UCSD-AML1 (cell line): Measurements from ENCODE around the gene MFAP2.

Source experiments
- DNase-seq: peaks from one replicate; lab custom pipeline; 2025; ENCODE audit not compliant: unreplicated experiment; lab: John Stamatoyannopoulos, UW

The MFAP2 gene, protein sequence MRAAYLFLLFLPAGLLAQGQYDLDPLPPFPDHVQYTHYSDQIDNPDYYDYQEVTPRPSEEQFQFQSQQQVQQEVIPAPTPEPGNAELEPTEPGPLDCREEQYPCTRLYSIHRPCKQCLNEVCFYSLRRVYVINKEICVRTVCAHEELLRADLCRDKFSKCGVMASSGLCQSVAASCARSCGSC

DNA sequence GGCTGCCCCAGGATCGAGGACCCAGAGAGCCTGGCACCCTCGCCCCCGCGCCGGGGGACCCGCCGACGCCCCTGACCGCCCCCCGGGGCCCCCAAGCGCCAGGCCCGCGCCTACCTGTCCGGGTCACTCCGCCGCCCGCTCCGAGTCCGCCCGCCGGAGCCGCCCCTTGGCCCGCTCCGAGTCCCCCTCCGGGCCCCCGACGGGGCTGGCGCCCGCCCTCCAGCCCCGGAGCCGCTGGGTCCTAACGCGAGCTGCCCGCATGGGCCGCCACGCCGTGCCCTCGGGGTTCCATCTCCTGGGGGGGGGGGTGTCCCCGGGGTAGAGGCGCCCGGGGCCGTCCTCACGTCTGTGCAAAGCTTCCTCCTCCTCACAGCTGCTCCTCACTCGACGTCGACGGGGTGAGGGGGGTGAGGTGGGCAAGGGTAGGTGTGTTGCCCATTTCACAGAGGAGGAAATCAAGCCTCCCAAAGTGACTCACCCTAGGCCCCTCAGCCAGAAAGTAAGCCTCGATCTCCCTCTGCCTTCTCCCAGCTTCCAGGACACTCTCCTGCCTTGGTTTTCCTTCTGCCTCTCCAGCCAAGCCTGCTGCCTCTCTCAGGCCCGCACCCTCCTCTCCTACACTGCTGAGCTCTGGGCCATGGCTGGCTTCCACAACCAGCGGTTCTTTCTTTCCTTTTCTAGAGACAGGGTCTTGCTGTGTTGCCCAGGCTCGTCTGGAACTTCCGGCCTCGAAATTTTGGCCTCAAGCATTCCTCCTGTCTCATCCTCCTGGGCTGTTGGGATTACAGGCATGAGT, at the start of gene MFAP2:
MFAP2 (minus strand) TSS at position 148 of the 796 bp plus-strand sequence. CDS start 2,347 bp downstream, outside the sequence.
- no peak for DNase-seq

DNA sequence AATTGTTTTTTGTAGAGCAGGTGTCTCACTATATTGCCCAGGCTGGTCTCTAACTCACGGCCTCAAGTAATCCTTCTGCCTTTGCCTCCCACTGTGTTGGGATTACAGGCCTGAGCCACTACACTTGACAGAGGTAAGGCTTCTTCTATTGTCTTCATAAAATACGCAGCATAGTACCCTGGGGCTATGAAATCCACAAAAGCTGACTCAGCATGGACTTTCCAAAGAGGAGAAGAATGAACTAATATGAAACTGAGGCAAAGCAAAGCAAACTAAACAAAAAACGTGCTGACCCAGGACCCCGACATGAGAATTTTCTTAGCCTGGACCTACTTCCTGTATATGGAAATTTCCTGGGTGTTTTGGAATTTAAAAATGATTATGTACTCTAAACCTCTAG, 49.8 kb upstream of the MFAP2 start:
- DNase-seq, result no peak

DNA sequence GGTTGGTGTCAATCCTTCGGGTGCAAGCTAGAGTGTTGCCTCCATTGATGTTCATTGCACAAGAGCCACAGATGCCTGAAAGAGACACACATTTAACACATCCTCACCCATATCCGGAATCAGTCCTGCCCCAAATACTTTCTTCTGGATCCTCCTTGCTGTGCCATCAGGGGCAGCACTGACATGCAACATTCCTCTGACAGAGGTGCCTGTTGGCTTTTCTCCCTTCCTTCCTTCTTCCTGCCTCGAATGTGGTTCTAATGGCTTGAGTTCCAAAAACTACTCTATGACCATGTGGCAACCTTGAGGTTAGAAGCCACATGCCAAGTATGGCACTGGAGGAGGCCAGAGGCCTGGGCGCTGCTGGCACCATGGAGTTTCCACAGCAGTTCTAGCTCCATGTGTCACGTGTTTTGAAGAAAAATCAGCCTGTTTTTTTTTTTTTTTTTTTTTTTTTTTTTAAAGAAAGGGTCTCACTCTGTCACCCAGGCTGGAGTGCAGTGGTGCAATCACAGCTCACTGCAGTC, 48.3 kb upstream of the MFAP2 start:
- DNase-seq, result no peak

DNA sequence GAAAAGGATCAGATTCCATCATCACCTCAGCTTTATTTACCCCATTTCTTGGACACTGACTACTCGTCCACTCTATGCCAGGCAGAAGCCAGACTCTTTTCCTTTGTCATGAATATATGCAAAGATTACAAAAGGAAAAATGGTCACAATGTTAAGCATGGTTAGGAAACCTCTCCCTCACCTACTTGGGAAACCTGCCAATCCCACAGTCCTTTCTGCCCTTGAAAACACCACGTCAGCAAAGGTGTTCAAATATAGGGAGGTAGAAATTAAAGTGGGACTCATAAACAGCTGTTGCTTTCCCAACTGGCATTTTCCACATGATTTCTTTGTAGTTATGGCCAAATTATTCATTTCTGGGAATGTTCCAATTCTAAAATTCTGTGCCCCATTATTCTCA, 47.5 kb upstream of the MFAP2 start:
- DNase-seq, result no peak

DNA sequence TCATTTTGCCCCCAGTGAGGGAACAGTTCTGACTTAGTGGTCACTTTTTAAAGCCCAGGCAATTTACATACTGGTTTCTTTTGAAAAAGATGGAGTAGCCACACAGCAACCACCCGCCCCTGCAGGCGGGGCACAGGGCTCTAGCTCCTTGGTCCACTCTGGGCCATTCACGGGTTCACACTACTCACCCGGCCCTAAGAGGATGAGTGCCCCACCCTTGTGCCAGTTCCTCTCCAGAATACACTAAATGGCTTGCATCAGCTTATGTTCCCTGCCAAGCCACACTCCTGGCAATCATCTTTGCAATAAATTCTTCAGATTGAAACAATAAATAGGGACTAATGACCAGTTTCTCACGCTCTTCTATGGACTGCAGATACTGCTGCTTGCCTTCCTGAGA, 47.0 kb upstream of the MFAP2 start:
- DNase-seq, result no peak

DNA sequence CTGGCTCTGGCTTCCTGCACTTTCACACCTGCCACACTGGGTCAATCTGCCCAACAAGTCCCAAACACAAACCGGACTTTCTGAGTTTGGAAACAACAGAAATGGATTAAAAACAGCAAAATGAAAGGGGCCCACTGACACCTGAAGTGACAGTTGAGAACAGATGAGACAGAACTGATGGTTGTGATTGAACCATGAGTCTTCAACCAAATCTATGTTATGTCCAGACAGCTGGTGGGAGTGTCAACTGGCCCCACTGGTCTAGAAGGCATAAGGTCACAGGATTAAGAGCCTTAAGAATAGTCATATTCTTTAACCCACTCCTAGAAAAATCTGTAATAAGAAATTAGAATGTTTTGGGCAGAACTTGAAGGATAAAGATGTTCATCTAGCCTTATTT, 44.3 kb upstream of the MFAP2 start:
- no peak for DNase-seq

DNA sequence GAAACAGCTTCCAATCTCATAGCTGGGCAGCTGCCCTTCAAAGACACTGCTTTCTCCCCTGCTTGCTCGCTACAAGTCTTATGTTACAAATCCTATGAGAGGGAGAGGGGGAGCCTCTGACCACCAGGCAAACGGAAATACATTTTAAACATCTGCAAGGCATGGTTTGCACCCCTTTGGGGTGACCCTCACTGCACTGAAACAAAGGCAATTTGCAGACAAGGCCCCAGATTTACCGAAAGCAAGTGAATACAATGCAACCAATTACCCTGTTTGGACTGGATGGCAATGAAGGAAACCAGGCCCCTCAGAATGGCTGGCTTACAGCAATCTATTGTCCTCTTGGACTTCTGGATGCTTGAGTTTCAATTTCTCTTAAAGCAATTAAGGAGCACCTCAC, 43.2 kb upstream of the MFAP2 start:
- DNase-seq, result no peak

DNA sequence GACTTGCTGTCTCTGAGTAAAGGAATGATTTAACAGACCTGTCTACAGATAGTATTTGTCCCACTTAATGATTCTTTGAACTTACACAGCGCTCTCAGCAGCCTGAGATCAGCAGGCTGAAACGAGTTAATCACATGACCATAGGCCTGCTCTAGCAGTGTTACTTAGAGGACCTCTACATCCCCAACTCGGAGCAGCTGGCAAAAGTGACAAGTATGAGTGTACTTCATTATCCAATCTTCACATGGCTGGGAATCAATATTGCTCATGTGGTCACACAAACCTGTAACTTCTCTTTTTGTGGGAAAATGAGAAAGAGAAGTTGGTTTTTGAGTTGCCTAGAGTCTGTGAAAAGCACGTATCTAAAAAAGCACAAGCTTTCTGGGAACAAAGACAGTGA, 42.7 kb upstream of the MFAP2 start:
- DNase-seq, result no peak

DNA sequence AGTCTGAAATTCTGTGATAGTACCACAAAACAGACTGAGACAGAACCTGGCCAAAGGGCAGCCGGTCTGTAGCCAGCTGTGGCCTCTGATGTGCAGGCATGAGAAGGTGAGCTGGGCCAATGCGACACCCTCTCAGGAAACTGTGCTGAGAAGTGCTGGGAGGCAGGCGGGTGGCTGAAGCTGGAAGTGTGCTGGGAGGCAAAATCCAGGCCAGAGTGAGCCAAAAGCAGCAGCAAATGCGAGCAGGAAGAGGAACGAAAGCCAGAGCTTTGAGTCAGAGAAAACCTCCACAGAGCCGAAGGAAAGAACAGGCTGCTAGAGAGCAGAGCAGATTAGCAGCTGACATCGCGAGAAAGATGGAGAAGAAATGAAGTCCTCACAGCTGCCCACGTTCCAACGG, 41.5 kb upstream of the MFAP2 start:
- DNase-seq, result no peak

DNA sequence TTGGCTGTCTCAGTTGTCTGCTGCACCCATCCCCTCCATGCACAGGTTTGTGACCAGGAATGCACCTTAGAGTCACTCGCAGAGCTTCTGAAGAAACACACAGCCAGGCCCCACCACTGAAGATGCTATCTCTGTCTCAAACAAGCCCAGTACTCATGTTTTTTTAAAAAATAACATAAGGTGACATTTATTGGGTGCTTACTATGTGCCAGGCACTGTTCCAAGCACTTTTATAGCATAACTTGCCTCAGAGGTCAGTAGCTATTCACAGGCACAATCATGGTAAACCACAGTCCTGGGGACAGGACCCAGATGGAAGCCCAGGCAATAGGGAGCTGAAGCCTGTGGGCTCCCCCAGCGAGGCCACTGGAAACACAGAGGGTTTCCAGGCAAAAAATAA, 40.1 kb upstream of the MFAP2 start:
- DNase-seq, result no peak

DNA sequence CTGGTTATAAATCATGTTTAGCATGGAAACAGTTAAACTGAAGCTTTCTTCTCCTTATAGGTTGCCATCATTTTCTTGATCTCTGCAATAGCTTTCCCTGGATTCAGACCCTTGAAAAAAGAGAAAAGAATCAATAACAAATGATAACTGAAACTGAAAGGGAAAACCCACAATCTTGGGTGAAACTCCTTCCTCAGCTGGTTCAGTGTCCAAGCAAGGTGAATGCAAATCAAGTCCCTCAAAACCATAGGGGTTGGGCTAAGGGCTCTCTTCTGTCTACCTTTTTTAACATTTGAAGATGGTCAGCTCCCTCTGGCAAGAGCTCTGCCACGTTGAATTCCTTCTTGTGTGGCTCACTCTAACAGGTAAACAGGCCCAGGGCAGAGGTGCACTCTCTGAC, 38.4 kb upstream of the MFAP2 start:
- no peak for DNase-seq

DNA sequence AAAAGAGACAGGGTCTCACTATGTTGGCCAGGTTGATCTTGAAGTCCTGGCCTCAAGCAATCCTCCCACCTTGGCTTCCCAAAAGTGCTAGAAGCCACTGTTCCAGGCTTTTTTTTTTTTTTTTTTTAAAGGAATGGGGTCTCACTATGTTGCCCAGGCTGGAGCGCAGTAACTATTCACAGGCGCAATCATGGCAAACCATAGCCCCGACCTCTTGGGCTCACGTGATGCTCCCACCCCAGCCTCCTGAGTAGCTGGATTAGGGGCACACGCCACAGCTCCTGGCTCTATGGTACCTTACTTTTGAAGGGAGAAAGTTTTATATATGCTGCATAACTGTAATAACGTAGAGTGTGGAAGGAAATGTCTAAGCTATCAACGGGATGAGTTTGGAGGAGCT, 37.0 kb upstream of the MFAP2 start:
- no peak for DNase-seq

DNA sequence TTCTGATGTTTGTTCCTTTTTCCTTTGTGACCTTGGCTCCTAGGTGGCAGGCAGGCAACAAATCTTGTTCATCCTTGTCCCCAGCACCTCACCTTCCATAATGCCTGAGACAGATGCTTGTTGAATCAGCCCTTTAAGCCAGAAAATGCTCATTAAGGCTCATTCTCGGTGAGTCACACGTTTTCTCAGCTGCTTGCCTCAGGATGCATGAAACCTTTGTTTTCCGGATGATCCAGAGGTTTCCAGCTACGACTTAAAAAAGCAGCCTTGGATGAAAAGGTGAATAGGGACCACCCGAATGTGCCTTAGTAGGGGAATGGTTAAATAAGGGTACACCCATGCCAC, 35.9 kb upstream of the MFAP2 start:
- DNase-seq, result no peak

DNA sequence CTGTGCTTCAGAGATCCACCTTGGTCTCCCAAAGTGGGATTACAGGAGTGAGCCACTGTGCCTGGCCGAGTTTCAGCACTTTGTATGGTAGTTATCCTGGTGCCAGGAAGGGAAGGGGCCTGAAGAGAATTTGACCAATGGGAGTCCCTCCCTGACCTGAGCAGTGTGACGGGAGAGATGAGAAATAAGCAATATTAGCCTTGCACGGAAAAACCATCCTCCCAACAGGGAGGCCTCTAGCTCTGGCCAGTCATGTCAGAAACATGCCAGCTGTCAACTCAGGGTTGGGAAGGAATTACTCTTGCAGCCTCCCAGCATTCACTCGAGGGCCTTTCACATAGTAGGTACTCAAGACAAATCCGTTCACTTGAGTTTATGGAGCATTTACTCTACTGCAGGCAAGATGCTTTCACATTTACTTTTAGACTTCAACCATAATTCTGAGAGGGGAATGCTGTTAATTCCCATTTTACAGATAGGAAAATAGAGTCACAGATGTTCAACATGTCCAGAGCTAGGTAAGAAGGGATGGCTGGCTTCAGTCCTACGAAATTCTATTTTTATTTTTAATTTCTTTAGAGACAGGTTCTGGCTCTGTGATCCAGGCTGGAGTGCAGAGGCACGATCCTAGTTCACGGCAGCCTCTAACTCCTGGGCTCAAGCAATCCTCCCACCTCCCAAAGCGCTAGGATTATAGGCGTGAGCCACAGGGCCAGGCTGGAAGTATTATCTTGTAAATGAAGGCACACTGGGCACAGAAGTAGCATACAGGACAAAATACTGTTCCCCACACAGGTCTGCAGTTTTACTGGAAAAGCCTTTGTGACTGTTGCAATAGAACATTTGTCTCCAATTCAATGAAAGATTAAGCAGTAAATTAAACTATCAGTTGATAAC, 34.5 kb upstream of the MFAP2 start:
- DNase-seq, result no peak

DNA sequence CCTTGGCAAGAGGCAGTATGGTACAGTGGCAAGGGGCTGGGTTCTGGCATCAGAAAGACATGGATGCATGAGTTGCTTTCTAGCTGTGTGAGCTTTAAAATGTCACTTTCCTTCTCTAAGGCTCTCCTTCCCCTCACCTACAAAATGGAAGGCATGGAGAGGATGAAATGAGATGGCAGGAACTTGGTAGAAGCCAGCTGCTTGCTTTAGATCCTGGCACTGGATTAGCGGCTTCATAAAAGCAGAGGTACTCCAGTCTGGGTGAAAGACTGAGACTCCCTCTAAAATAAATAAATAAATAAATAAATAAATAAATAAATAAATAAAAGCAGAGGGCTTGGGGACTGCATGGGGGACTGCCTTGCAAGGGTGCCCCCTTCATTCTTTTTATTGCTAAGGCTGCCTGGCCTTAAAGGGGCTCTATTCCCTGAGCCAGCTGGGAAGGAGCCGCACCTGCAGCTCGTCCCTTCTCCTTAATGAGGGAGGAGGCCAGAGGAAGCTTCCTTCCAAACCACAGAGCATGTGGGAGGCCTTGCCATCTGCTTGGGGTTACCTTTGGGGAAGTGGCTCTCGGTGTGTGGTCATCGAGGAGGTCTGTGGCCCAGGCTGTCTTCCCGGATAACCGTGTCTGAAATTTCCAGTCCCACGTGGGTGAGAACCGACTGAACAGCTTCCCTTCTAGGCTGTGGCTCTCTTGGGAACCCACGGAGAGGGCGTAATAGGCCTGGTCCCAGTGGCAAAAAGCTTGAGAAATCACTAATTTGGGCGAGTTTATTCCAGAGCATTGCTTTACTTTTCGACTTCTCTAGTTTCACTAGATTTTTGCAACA, 33.3 kb upstream of the MFAP2 start:
- DNase-seq, result peak; percentile 83

DNA sequence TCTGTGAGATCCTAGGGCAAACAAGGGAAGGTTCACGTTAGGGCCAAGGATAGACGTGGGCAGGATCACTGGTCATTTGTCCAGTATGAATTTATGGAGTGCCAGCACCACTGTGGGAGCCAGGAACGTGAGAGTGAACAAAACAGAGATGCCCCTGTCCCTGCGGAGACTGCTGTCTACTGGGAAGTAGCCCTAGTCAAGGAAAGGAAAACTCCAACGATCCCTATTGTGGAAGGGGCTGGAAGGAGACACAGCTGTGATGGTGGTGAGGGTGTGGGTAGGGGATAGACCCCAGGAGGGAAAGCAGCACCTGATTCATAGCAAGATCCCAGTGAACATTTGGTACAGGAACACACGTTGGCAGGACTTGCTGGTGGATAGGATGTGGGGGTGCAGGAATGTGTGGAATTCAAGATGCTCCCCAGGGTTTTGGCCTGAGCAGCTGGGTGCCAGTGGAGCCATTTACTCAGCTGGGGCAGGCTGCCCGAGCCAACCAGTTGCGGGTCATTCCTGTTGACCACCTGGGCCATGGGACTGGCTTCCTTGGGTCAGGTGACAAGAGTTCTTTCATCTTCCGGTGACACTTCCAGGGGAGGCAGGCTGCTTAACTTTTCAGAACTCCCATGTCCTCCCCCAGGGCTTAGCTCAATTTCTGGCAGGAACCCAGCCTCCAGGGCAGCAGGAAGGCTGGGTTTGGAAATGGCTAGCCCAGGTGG, 32.5 kb upstream of the MFAP2 start:
- peak; percentile 29 for DNase-seq

DNA sequence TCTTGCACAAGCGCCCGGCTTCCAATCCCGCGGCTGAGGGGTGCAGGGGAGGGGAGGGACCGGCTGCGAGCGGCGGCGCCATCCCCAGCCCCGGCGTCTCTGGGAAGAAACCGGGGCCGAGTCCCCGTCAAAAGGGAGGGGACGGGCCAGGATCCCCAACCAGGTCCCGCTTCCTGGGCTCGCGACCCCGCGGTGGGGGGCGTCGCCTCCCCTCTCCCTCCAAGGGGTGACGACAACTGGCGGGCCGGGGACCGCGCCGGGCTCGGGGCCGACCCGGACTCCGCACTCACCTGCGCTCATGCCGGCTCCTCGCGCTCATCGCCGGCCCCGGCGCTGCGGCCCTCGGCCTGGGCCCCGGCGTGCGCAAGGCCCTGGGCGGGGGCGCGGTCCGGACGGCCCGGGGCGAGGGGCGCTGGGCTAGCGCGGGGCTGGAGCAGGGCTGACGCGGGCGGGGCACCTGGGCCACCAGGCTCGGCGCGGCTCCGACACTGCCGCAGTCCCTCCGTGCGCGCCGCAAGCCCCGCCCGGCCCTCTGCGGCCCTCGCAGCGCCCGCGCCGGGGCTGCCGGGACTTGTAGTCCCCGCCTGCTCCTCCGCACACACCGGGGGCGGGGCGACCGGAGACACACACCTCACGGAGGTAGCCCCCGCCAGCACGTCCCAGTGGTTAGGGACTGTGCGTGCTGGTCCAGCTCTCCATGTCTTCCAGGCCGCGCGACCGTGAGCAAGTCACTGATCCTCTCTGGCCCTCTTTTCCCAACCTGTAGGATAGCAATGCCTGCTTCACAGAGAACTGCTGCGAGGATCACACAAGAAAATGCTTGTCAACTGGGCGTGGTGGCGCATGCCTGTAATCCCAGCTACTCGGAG, 31.3 kb upstream of the MFAP2 start, which contains the start of gene ATP13A2:
ATP13A2 (minus strand) TSS at position 490 of the 869 bp plus-strand sequence; CDS start at position 300, 190 bp downstream.
- peak; percentile 85 for DNase-seq

DNA sequence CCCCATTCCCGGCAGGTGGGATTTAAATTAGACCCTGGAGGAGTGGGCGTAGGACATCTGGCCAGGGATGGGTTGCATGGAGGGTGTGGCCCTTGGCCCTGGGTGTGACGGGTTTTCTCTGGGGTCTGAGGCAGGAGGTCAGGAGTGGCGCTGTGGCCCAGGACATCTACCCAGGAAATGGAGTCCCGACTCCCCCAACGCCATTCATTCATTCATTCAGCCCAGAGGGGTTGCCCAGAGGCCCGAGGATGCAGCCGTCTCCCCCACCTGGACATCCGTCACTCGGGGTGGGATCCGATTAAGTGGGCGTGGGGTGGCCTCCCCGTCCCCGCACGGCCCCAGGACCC, 30.6 kb upstream of the MFAP2 start:
- no peak for DNase-seq

DNA sequence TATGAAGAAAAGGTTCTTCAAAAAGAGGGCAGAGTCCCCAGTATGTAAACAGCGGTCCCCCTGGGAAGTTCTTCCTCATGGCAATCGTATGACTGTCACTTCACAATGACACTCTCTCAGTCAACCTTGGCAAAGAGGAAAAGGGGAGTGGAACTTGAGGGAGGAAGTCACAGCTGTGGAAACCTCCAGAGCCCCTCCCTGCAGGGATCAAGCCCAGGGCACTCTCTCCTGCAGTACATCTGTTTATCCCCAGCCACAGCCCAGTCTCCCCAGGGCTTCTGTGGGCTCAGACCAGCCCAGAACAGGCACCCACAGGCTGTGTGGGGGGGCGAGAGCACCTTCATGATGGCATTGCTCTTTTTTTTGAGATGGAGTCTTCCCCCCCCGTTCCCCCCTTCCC, 29.3 kb upstream of the MFAP2 start:
- peak; percentile 68 for DNase-seq
